ENCODE results near the gene RREB1.

DNA sequence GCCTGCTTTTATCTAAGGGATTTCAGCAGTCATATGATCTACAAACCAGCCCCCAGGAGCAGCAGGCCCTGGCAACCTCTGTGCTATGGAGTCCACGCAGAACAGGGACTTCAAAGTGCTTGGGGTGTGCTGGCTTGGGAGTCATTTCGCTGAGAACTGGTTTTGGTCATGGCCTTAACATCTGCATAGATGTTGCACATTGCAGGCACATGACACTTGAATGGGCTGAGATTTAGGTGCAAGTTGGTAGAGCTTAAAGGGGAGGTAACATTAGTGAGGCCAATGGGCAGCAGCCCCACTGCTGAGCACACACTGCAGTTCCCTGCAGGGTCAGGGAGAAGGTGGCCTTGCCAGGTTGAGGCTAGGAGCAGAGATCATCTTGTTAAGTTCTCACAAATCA is 43.6 kb downstream of the RREB1 start:
- TF ChIP-seq BHLHE40 (IDR thresholded peaks at IDR 0.05; ENCODE audit: borderline replicate concordance) (no peak), ELF4 (IDR thresholded peaks at IDR 0.05) (no peak), SP1 (IDR thresholded peaks at IDR 0.05) (no peak), FOXA1 (IDR thresholded peaks at IDR 0.05) (no peak), TARDBP (IDR thresholded peaks at IDR 0.05) (no peak)
